ENCODE results near the gene NKX1-2.

NKX1-2 gene
- 0 reads per million in 2 experiments for total RNA-seq

- no peak for DNase-seq (ENCODE audit: low read depth)
These were observed at the start of gene NKX1-2 for GRCh38 chr10:124450012-124450782. Gene NKX1-2, minus strand, starts transcription at chr10:124450035. Its CDS starts 92 bp downstream, at chr10:124449943.

GRCh38 chr10:124498056-124498455 is 48.2 kb upstream of the NKX1-2 start:
- DNase-seq (ENCODE audit: low read depth): no peak

- no peak for DNase-seq (ENCODE audit: low read depth)
These were observed 47.5 kb upstream of the NKX1-2 start for GRCh38 chr10:124497196-124497881.

- no peak for DNase-seq (ENCODE audit: low read depth)
These were observed 46.8 kb upstream of the NKX1-2 start for GRCh38 chr10:124496620-124497019.

- no peak for DNase-seq (ENCODE audit: low read depth)
These were observed 46.3 kb upstream of the NKX1-2 start for GRCh38 chr10:124496150-124496549.

- DNase-seq (ENCODE audit: low read depth): no peak
These were observed 45.9 kb upstream of the NKX1-2 start for GRCh38 chr10:124495725-124496124.

- DNase-seq (ENCODE audit: low read depth): no peak
These were observed 45.3 kb upstream of the NKX1-2 start for GRCh38 chr10:124495162-124495561.

- no peak for DNase-seq (ENCODE audit: low read depth)
These were observed 44.4 kb upstream of the NKX1-2 start for GRCh38 chr10:124494046-124494807.

GRCh38 chr10:124493214-124493882 is 43.5 kb upstream of the NKX1-2 start:
- DNase-seq (ENCODE audit: low read depth): no peak

GRCh38 chr10:124492266-124492665 is 42.4 kb upstream of the NKX1-2 start:
- no peak for DNase-seq (ENCODE audit: low read depth)

- no peak for DNase-seq (ENCODE audit: low read depth)
These were observed 41.3 kb upstream of the NKX1-2 start for GRCh38 chr10:124491105-124491504.

GRCh38 chr10:124486635-124487034 is 36.8 kb upstream of the NKX1-2 start:
- no peak for DNase-seq (ENCODE audit: low read depth)

- no peak for DNase-seq (ENCODE audit: low read depth)
These were observed 34.8 kb upstream of the NKX1-2 start for GRCh38 chr10:124484661-124485060.

- no peak for DNase-seq (ENCODE audit: low read depth)
These were observed 34.2 kb upstream of the NKX1-2 start for GRCh38 chr10:124484031-124484430.

- DNase-seq (ENCODE audit: low read depth): no peak
These were observed 33.0 kb upstream of the NKX1-2 start for GRCh38 chr10:124482876-124483275.

GRCh38 chr10:124482236-124482800 is 32.5 kb upstream of the NKX1-2 start:
- DNase-seq (ENCODE audit: low read depth): no peak

- DNase-seq (ENCODE audit: low read depth): no peak
These were observed 31.9 kb upstream of the NKX1-2 start for GRCh38 chr10:124481717-124482116.

GRCh38 chr10:124480860-124481259 is 31.0 kb upstream of the NKX1-2 start:
- no peak for DNase-seq (ENCODE audit: low read depth)

- DNase-seq (ENCODE audit: low read depth): no peak
These were observed 28.7 kb upstream of the NKX1-2 start for GRCh38 chr10:124478515-124478914.

GRCh38 chr10:124477614-124478363 is 28.0 kb upstream of the NKX1-2 start:
- DNase-seq (ENCODE audit: low read depth): no peak

Measured in T follicular helper cell (primary cell).